Jurkat, Clone E6-1 (cell line): ENCODE results near the gene LGR5.

ENCODE experiments used
- DNase-seq: peaks from one replicate; pipeline ENCODE4 v3.0.0-alpha.2; 2011; ENCODE audit warnings: low read depth, low spot score
- H3K4me3 ChIP-seq: 2 replicates; pipeline ENCODE4 v1.5.1; 2011; ENCODE audit warnings: mild to moderate bottlenecking, low read length, control low read depth, moderate library complexity

LGR5 gene

DNA sequence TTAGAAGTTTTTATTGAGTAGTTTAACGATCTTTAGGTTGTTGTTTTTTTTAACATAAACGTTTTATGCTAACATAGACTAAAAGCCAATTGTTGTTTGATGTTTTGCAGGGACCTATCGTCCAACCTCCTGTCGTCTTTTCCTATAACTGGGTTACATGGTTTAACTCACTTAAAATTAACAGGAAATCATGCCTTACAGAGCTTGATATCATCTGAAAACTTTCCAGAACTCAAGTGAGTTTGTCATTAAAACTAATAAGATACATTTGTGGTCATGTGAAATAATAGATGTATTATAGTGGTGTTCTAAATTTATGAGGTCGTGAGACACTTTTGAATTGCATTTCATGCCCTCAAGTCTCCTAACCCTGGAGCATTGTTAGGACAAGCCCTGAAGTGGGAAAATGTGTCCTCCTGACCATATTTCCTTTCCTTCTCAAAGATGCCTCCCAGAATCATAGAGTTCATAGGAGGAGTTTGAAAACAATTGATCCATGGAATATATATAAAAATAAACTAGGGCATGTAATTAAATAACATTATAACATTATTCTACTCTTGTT, 139.2 kb downstream of the LGR5 start:
- DNase-seq: no peak
- no peak overlapping the region for H3K4me3 ChIP-seq

DNA sequence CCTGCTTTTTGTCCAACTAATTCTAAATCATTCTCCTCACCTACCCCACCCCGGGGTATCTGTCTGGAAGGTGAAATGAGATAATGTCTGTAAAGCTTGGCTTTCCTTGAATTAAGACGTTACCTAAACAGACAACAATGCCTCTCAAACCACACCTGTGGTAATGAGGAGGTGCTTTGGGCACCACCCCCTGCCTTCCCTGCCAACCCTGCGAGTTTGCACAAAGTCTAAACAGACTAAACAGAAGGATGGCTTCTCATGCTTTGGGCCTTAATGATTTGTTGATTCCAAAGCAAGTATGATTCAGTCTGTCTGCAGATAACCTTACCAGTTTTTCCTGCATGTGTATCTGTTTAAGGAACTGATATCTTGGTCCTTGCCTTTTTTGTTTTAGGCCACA, 141.6 kb downstream of the LGR5 start:
- no peak overlapping the region for H3K4me3 ChIP-seq
- no peak for DNase-seq

DNA sequence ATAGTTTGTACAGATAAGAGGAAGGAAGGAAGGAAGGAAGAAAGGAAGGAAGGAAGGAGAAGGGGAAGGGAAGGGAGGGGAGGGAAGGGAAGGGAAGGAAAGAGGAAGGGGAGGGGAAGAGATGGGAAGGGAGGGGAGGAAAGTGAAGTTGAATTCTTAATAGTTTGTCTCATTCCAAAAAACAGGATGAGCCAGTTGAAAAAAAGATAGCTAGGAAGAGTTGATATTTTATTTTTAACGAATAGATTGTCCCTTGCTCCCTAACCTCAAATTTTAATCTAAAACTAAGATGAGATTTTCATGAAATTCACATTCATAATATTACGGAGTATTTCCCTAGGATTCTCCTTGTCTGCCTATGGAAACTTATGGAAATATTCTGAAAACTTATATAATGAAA, 143.3 kb downstream of the LGR5 start:
- no peak for DNase-seq
- no peak overlapping the region for H3K4me3 ChIP-seq

- no peak for DNase-seq
- H3K4me3 ChIP-seq: no peak overlapping the region
Measured at GRCh38 chr12:71584356-71584755, 144.8 kb downstream of the LGR5 start.

DNA sequence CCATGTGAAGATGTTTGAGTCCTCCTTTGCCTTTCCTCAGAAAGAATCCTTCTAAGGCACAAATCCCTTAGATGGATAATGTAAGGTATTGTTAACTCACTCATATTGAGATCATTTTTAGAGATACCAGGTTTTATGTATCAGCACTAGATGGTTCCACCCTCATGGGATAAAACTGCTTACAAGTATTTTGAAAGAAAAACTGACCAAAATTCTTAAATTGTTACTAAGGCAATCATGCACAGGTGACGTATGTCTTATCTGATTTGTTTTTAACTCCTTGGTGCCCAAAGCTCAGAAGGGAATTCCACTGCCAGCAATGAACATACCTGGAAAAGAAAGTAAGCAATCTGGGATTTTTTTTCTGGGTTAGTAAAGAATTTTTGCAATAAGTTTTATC, 145.6 kb downstream of the LGR5 start:
- DNase-seq: no peak
- H3K4me3 ChIP-seq: no peak overlapping the region

GRCh38 chr12:71587012-71587411, 147.4 kb downstream of the LGR5 start:
- no peak for DNase-seq
- H3K4me3 ChIP-seq: no peak overlapping the region

GRCh38 chr12:71589478-71589881, 149.9 kb downstream of the LGR5 start:
- H3K4me3 ChIP-seq: no peak overlapping the region
- DNase-seq: no peak

DNA sequence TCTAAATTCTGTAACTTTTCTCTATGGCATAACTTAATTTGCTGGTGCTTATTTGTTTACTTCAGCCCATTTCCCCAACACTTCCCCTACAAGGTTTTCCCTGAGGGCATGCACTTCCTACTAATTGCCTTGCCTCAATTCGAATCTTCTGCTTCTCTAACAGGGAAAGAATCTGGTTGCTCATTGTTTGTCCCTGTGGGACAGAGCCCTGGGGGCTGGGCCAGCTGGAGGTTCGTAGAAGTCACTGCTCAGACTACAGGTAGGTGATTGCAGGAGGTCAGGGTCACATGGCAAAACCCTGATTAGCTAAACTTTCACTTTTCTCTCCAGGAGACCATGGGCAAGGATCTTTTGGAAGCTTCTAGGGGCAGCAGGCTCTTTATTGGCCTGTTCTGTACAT, 152.0 kb downstream of the LGR5 start:
- no peak for DNase-seq
- no peak overlapping the region for H3K4me3 ChIP-seq

DNA sequence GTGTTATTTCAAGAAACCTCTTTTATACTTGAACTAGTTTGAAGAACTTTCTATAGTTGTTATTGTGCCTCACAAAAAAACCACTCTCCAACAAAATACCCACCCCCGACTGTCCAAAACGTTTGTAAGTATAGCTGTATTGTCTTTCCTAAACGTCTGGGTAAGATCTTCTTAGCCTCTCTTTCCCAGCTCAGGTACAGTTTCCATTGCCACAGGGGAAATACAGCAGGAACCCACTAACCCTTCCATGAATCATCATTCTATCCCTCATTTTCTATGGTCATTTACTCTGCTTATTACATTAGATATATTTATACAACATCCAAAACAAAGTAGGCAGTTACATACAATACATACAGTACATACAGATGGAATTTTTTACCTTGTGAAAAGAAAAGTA, 153.2 kb downstream of the LGR5 start:
- H3K4me3 ChIP-seq: no peak overlapping the region
- DNase-seq: no peak

GRCh38 chr12:71594214-71594948, 154.8 kb downstream of the LGR5 start:
- no peak overlapping the region for H3K4me3 ChIP-seq
- no peak for DNase-seq

- no peak for DNase-seq
- H3K4me3 ChIP-seq: no peak overlapping the region
Measured at GRCh38 chr12:71599210-71599609, 159.6 kb downstream of the LGR5 start.

DNA sequence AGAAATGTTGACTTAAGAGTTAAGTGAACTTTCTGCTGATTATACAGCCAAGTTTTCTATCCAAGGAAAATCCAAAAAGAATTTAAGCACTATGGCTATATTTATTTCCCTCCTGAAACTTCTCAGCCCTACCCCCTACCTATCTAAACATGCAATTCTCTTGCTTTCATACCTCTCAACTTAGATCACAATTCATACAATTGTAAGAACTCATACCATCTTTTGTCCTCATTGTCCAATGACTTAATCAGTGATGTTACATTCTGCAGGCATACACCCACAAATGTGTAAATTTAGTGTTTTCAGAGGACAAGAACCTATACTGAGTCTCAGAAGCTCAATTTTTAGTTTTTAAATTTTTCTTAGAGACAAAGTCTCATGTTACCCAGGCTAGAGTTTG, 161.9 kb downstream of the LGR5 start:
- no peak for DNase-seq
- H3K4me3 ChIP-seq: no peak overlapping the region

DNA sequence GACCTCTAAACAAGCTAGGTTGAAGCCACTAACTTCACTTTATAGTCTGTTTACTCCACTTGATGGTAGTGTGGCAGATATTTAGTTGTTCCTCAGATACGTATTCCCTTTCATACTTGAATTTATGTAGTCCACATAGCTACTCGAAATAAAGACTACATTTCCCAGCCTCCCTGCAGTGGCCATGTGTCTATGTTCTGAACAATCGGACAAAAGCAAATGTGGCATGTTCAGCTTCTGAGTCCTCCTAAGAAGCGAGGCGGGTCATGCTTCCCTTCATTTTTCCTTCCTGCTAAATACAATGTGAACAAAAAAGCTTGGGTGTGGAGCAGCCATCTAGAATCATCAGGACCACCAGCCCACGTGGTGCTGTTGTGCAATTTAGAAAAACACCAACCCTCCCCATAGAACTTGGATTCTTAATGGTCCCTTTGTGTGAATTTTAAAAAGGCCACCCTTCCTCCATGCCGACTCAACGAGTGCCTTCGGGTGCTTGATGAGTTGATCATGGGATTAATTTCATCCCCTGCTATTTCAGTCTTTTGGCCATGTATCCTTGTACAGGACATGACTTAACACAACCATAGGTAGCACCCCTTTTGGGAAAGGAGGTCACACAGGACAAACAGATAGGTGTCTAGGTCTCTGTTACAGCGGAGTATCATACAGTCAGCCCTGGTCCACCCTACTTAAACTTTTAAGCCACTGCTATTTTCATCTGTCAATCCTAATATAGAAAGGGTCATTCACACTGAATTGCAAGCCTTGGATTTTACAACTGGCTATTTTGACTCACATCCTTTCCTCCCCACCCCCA, 163.4 kb downstream of the LGR5 start:
- DNase-seq: no peak
- H3K4me3 ChIP-seq: no peak overlapping the region

GRCh38 chr12:71605039-71605438, 165.4 kb downstream of the LGR5 start:
- H3K4me3 ChIP-seq: no peak overlapping the region
- no peak for DNase-seq

- H3K4me3 ChIP-seq: no peak overlapping the region
- DNase-seq: no peak
Measured at GRCh38 chr12:71607494-71608330, 168.1 kb downstream of the LGR5 start.

- DNase-seq: peak; percentile 65
- no peak overlapping the region for H3K4me3 ChIP-seq
Measured at GRCh38 chr12:71610031-71610795, 170.6 kb downstream of the LGR5 start.

- no peak for DNase-seq
- no peak overlapping the region for H3K4me3 ChIP-seq
Measured at GRCh38 chr12:71621938-71622337, 182.3 kb downstream of the LGR5 start.

- H3K4me3 ChIP-seq: no peak overlapping the region
- DNase-seq: no peak
Measured at GRCh38 chr12:71625476-71625875, 185.9 kb downstream of the LGR5 start.

DNA sequence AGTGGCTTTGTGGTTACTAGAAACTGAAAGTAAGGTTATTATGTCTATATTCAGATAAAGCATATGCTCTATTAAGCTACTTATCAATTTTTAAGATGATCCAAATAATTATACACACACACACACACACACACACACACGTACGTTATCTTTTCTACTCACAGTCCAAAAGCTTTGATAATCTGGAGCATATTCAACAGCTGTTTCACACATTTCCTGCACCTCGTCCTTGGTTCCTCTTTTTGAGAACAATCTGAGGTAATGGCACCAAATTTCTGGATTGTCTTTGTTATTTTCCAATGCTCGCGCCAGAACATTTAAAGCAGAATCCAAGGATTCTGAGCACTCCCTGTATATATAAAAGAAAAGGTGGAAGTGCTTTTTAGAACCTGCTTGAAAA, 186.5 kb downstream of the LGR5 start:
- no peak overlapping the region for H3K4me3 ChIP-seq
- no peak for DNase-seq
